GM23338 (cell line): ENCODE data around the gene BNC2. TPM values are rescaled to one million over a fixed set of nuclear protein-coding genes. Genes with fewer than 3 reads are reported as not detected.

Source experiments
- ATAC-seq: fragments of 200-7000 bp; cut with Tn5 transposase; 3 replicates; pipeline ENCODE4 v1.9.1; 2020
- DNase-seq: peaks from one replicate; pipeline ENCODE4 v3.0.0-alpha.2; 2015; ENCODE audit warnings: low spot score
- H2AFZ ChIP-seq: fragments of 200-600 bp; sonication (generic); 2 replicates; pipeline ENCODE4 v1.8.0; 2016; ENCODE audit warnings: antibody characterized with exemption, mild to moderate bottlenecking, moderate library complexity
- H3F3A ChIP-seq: fragments of 200-600 bp; sonication (generic); replicated peaks from 2 replicates; pipeline ENCODE4 v1.8.0; 2017; ENCODE audit warnings: antibody characterized with exemption, mixed run types, low read depth
- H3K27ac ChIP-seq: fragments of 200-600 bp; sonication (generic); 2 replicates; pipeline ENCODE4 v1.6.1; 2016; ENCODE audit warnings: low read depth
- H3K27me3 ChIP-seq: fragments of 200-600 bp; sonication (generic); 2 replicates; pipeline ENCODE4 v1.8.0; 2016; ENCODE audit warnings: mild to moderate bottlenecking, mixed run types, moderate library complexity; ENCODE audit not compliant: insufficient read depth
- H3K36me3 ChIP-seq: fragments of 200-600 bp; sonication (generic); 2 replicates; pipeline ENCODE4 v1.8.0; 2016; ENCODE audit warnings: mild to moderate bottlenecking; ENCODE audit not compliant: insufficient read depth
- H3K4me1 ChIP-seq: fragments of 200-600 bp; sonication (generic); 2 replicates; pipeline ENCODE4 v1.8.0; 2016; ENCODE audit warnings: mild to moderate bottlenecking, moderate library complexity; ENCODE audit not compliant: insufficient read depth
- H3K4me2 ChIP-seq: fragments of 200-600 bp; sonication (generic); 2 replicates; pipeline ENCODE4 v1.7.1; 2017; ENCODE audit warnings: mixed run types
- H3K4me3 ChIP-seq: fragments of 200-600 bp; sonication (generic); 2 replicates; pipeline ENCODE4 v1.6.1; 2016; ENCODE audit warnings: mixed run types
- H3K79me2 ChIP-seq: fragments of 200-600 bp; sonication (generic); replicated peaks from 2 replicates; pipeline ENCODE4 v1.8.0; 2017; ENCODE audit warnings: mild to moderate bottlenecking; ENCODE audit not compliant: insufficient read depth
- H3K9me2 ChIP-seq: fragments of 200-600 bp; sonication (generic); 2 replicates; pipeline ENCODE4 v1.8.0; 2017; ENCODE audit not compliant: insufficient read depth
- H4K20me1 ChIP-seq: fragments of 200-600 bp; sonication (generic); replicated peaks from 2 replicates; pipeline ENCODE4 v1.8.0; 2017; ENCODE audit warnings: mild to moderate bottlenecking; ENCODE audit not compliant: insufficient read depth
- H3K27ac Mint-ChIP-seq: 2 replicates; pipeline ENCODE4 v1.8.0; 2020; ENCODE audit warnings: inconsistent platforms, mild to moderate bottlenecking, moderate library complexity, mixed read lengths
- H3K27me3 Mint-ChIP-seq: 3 replicates; pipeline ENCODE4 v1.8.0; 2022; ENCODE audit warnings: low read depth, mild to moderate bottlenecking, moderate library complexity, mixed read lengths, inconsistent platforms; ENCODE audit not compliant: insufficient read depth, poor library complexity
- H3K36me3 Mint-ChIP-seq: 3 replicates; pipeline ENCODE4 v1.8.0; 2021; ENCODE audit warnings: low read depth, mild to moderate bottlenecking, inconsistent platforms, moderate library complexity, mixed read lengths
- H3K4me1 Mint-ChIP-seq: 3 replicates; pipeline ENCODE4 v1.8.0; 2020; ENCODE audit warnings: mild to moderate bottlenecking, inconsistent platforms, mixed read lengths
- H3K4me3 Mint-ChIP-seq: 3 replicates; pipeline ENCODE4 v1.8.0; 2021; ENCODE audit warnings: moderate library complexity, mild to moderate bottlenecking, inconsistent platforms, mixed read lengths
- H3K9me3 Mint-ChIP-seq: 3 replicates; pipeline ENCODE4 v1.8.0; 2020; ENCODE audit warnings: moderate library complexity, mild to moderate bottlenecking, inconsistent platforms, mixed read lengths
- CREB1 ChIP-seq: fragments of 250-450 bp; sonication (Bioruptor Pico); IDR thresholded peaks from 2 replicates; pipeline ENCODE4 v1.5.0; 2020; ENCODE audit warnings: low read depth, mild to moderate bottlenecking, moderate library complexity
- CTCF ChIP-seq, 2 experiments: fragments of 200-600 bp in 1 of 2; sonication (generic) in 1 of 2; conservative IDR thresholded peaks; 2 replicates each; pipeline versions ENCODE4 v1.5.1 to v1.6.1; 2016 to 2017; ENCODE audit warnings: antibody characterized with exemption in 2 of 2, low read depth in 2 of 2, mild to moderate bottlenecking in 2 of 2, moderate library complexity in 1 of 2
- EZH2 ChIP-seq: fragments of 200-600 bp; sonication (generic); IDR thresholded peaks from one replicate; pipeline ENCODE4 v1.8.0; 2017; ENCODE audit warnings: antibody characterized with exemption, mild to moderate bottlenecking, low read depth; ENCODE audit not compliant: unreplicated experiment
- EZH2phosphoT487 ChIP-seq: fragments of 200-600 bp; sonication (generic); IDR thresholded peaks from one replicate; pipeline ENCODE4 v1.8.1; 2018; ENCODE audit warnings: antibody characterized with exemption; ENCODE audit not compliant: unreplicated experiment
- JUNB ChIP-seq: IDR thresholded peaks from one replicate; pipeline ENCODE4 v1.6.1; 2016; ENCODE audit warnings: antibody characterized with exemption; ENCODE audit not compliant: unreplicated experiment
- NANOG ChIP-seq: IDR thresholded peaks from 2 replicates; pipeline ENCODE4 v1.6.1; 2016; ENCODE audit warnings: antibody characterized with exemption, borderline replicate concordance
- POLR2AphosphoS5 ChIP-seq: IDR thresholded peaks from 2 replicates; pipeline ENCODE4 v1.6.1; 2016; ENCODE audit warnings: antibody characterized with exemption, low read depth
- REST ChIP-seq: IDR thresholded peaks from one replicate; pipeline ENCODE4 v1.6.1; 2018; ENCODE audit warnings: antibody characterized with exemption; ENCODE audit not compliant: unreplicated experiment
- STAT1 ChIP-seq: IDR thresholded peaks from one replicate; pipeline ENCODE4 v1.6.1; 2016; ENCODE audit warnings: antibody characterized with exemption; ENCODE audit not compliant: unreplicated experiment
- ZNF114 ChIP-seq: fragments of 250-450 bp; sonication (Bioruptor Pico); IDR thresholded peaks from 2 replicates; pipeline ENCODE4 v1.5.0; 2020; ENCODE audit warnings: mild to moderate bottlenecking, moderate library complexity
- ZNF331 ChIP-seq: fragments of 250-450 bp; sonication (Bioruptor Pico); IDR thresholded peaks from 2 replicates; pipeline ENCODE4 v1.5.0; 2020; ENCODE audit warnings: low read depth, mild to moderate bottlenecking, moderate library complexity
- polyA plus RNA-seq: library from polyadenylated mRNA; unstranded; fragments of >200 nt; fragmentation: Nextera tagmentation; extraction: Ambion mirVana; gene quantifications from 2 replicates; pipeline ENCODE4 v1.2.1, GENCODE V29; 2016
- total RNA-seq: library from RNA; depleted of rRNA; stranded (reverse); fragments of >200 nt; shearing (Covaris generic); gene quantifications from 2 replicates; pipeline ENCODE4 v1.2.3, GENCODE V29; 2014
- TF ChIP-seq, protein P1 (sequence below): IDR thresholded peaks from 2 replicates; pipeline ENCODE4 v1.6.1; 2016; ENCODE audit warnings: antibody characterized with exemption
- TF ChIP-seq, protein P2 (sequence below): fragments of 250-450 bp; sonication (Bioruptor Pico); IDR thresholded peaks from 2 replicates; pipeline ENCODE4 v1.5.0; 2020; ENCODE audit warnings: mild to moderate bottlenecking, moderate library complexity

The BNC2 gene
- total and polyA plus RNA-seq, 2 experiments from 2014 or later = 12.7 to 13.2 TPM

- no peak for ATAC-seq
- Mint-ChIP-seq H3K27ac (peak overlapping the region; percentile 63; the same call in 1 of the 2 replicates), H3K4me1 (peaks cover 56% of the 10 kb centered on the region), H3K36me3 (peaks cover 16% of the 10 kb centered on the region; the same call in 1 of the 3 replicates), H3K4me3 (no peak overlapping the region), H3K9me3 (no peaks in the 10 kb centered on the region), H3K27me3 (peaks cover 2% of the 10 kb centered on the region)
- H3K27me3 ChIP-seq = no peaks in the 10 kb centered on the region
- H2AFZ ChIP-seq = no peak overlapping the region
- H3F3A ChIP-seq = no peaks in the 10 kb centered on the region
- no peaks in the 10 kb centered on the region for H3K9me2 ChIP-seq
- H3K4me3 ChIP-seq = no peak overlapping the region
- no peak for DNase-seq
- no peak overlapping the region for H3K4me2 ChIP-seq
- H3K79me2 ChIP-seq = peaks cover 92% of the 10 kb centered on the region
- H3K4me1 ChIP-seq = peaks cover 40% of the 10 kb centered on the region
- no peaks in the 10 kb centered on the region for H3K36me3 ChIP-seq
- no peak overlapping the region for H3K27ac ChIP-seq
- TF ChIP-seq, protein P1, sequence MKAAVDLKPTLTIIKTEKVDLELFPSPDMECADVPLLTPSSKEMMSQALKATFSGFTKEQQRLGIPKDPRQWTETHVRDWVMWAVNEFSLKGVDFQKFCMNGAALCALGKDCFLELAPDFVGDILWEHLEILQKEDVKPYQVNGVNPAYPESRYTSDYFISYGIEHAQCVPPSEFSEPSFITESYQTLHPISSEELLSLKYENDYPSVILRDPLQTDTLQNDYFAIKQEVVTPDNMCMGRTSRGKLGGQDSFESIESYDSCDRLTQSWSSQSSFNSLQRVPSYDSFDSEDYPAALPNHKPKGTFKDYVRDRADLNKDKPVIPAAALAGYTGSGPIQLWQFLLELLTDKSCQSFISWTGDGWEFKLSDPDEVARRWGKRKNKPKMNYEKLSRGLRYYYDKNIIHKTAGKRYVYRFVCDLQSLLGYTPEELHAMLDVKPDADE = no peak
- no peak for TF ChIP-seq ZNF331 (CRISPR knock-in tag)
- TF ChIP-seq POLR2AphosphoS5 = no peak
- TF ChIP-seq JUNB = no peak
- TF ChIP-seq EZH2 = no peak
- no peak for TF ChIP-seq REST
- TF ChIP-seq NANOG = no peak
- TF ChIP-seq STAT1 = no peak
- no peak for TF ChIP-seq ZNF114
- TF ChIP-seq, protein P2, sequence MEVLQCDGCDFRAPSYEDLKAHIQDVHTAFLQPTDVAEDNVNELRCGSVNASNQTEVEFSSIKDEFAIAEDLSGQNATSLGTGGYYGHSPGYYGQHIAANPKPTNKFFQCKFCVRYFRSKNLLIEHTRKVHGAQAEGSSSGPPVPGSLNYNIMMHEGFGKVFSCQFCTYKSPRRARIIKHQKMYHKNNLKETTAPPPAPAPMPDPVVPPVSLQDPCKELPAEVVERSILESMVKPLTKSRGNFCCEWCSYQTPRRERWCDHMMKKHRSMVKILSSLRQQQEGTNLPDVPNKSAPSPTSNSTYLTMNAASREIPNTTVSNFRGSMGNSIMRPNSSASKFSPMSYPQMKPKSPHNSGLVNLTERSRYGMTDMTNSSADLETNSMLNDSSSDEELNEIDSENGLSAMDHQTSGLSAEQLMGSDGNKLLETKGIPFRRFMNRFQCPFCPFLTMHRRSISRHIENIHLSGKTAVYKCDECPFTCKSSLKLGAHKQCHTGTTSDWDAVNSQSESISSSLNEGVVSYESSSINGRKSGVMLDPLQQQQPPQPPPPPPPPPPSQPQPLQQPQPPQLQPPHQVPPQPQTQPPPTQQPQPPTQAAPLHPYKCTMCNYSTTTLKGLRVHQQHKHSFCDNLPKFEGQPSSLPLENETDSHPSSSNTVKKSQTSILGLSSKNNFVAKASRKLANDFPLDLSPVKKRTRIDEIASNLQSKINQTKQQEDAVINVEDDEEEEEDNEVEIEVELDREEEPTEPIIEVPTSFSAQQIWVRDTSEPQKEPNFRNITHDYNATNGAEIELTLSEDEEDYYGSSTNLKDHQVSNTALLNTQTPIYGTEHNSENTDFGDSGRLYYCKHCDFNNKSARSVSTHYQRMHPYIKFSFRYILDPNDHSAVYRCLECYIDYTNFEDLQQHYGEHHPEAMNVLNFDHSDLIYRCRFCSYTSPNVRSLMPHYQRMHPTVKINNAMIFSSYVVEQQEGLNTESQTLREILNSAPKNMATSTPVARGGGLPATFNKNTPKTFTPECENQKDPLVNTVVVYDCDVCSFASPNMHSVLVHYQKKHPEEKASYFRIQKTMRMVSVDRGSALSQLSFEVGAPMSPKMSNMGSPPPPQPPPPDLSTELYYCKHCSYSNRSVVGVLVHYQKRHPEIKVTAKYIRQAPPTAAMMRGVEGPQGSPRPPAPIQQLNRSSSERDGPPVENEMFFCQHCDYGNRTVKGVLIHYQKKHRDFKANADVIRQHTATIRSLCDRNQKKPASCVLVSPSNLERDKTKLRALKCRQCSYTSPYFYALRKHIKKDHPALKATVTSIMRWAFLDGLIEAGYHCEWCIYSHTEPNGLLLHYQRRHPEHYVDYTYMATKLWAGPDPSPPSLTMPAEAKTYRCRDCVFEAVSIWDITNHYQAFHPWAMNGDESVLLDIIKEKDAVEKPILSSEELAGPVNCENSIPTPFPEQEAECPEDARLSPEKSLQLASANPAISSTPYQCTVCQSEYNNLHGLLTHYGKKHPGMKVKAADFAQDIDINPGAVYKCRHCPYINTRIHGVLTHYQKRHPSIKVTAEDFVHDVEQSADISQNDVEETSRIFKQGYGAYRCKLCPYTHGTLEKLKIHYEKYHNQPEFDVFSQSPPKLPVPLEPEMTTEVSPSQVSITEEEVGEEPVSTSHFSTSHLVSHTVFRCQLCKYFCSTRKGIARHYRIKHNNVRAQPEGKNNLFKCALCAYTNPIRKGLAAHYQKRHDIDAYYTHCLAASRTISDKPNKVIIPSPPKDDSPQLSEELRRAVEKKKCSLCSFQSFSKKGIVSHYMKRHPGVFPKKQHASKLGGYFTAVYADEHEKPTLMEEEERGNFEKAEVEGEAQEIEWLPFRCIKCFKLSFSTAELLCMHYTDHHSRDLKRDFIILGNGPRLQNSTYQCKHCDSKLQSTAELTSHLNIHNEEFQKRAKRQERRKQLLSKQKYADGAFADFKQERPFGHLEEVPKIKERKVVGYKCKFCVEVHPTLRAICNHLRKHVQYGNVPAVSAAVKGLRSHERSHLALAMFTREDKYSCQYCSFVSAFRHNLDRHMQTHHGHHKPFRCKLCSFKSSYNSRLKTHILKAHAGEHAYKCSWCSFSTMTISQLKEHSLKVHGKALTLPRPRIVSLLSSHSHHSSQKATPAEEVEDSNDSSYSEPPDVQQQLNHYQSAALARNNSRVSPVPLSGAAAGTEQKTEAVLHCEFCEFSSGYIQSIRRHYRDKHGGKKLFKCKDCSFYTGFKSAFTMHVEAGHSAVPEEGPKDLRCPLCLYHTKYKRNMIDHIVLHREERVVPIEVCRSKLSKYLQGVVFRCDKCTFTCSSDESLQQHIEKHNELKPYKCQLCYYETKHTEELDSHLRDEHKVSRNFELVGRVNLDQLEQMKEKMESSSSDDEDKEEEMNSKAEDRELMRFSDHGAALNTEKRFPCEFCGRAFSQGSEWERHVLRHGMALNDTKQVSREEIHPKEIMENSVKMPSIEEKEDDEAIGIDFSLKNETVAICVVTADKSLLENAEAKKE (CRISPR knock-in tag) = no peak
- TF ChIP-seq CREB1 = no peak
- TF ChIP-seq EZH2phosphoT487 = no peak
- TF ChIP-seq CTCF (conservative IDR thresholded peaks at IDR 0.05; ENCODE audit: low read depth in 2 of 2) = no peak
- H4K20me1 ChIP-seq = no peaks in the 10 kb centered on the region
These were observed 76.4 kb downstream of the BNC2 start for GRCh38 chr9:16794103-16794502.
